H1 (cell line): ENCODE data around the gene SPACDR. TPM values are rescaled to one million over a fixed set of nuclear protein-coding genes. Genes with fewer than 3 reads are reported as not detected.

Source experiments
- HDAC2 ChIP-seq, 2 experiments: fragments of 300-600 bp in 1 of 2; sonication (generic) in 1 of 2; IDR thresholded peaks; 2 replicates each; pipeline ENCODE4 v1.6.1; 2011 to 2012; ENCODE audit warnings: low read depth in 2 of 2, low read length in 2 of 2, mild to moderate bottlenecking in 2 of 2, moderate library complexity in 2 of 2, borderline replicate concordance in 1 of 2, inconsistent platforms in 1 of 2
- polyA plus RNA-seq, 7 experiments: library from polyadenylated mRNA; depleted of rRNA in 3 of 7; stranded (reverse) in 5 of 7; unstranded in 2 of 7; fragments of >200 nt in 5 of 7; fragments of 200-250 nt in 2 of 7; gene quantifications; 1 replicate in 5 of 7; 2 replicates in 1 of 7; 4 replicates in 1 of 7; pipeline versions ENCODE4 v1.2.1 to v1.2.3, GENCODE V29; 2011 to 2013; ENCODE audit warnings: missing spikeins in 2 of 7, mixed read lengths in 2 of 7
- total RNA-seq: library from RNA; stranded (reverse); fragmentation: NEBNext Ultra II Directional; extraction: Animal tissue kit (Norgen Biotek cat#: 25700); gene quantifications from 2 replicates; pipeline ENCODE4 v1.2.1, GENCODE V29; 2021
- TF ChIP-seq, protein P1 (sequence below): fragments of 300-600 bp; sonication (generic); IDR thresholded peaks from 2 replicates; pipeline ENCODE4 v1.7.1; 2012; ENCODE audit warnings: low read length, moderate library complexity, mild to moderate bottlenecking, inconsistent platforms; ENCODE audit not compliant: insufficient replicate concordance

Gene SPACDR
- total and polyA plus RNA-seq, 2 of the 8 experiments (the other 6 are each of a cell fraction or from before 2014, with no cell fraction given): 0.26 TPM; not detected in 1

DNA sequence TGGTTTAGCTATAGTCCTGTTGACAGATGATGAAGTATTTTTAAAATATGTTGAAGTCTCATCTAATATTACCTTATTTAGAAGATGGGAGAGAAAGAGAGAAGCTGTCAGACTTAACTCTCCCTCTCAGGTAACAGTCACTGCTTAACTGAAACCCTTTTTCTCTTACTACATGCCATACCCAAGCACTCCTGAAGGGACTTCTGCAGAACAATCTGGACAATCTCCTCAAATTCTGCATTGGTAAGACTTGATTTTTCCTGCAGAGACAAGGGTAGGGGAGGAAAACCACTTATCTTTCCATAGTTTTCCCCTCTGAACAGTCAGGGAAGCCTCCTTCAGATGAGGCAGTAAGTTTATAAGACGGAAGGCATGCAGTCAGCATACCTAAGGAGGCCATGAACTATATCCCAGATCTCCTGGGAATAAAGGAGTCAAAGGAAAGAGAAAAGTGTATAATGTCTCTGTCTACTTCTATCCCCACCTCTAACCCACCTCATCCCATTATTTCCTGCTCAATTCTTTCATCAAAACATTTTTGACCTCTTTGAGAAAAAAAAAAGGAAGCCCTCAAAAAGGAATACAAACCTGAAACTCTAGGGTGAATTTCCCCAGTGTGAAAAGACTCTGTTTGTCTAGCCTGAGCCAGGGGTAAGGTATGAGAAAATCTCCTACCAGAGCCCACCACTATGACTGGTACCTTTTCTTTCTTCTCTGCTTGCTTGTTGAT is 45.0 kb downstream of the SPACDR start (continued):
- TF ChIP-seq, protein P1, sequence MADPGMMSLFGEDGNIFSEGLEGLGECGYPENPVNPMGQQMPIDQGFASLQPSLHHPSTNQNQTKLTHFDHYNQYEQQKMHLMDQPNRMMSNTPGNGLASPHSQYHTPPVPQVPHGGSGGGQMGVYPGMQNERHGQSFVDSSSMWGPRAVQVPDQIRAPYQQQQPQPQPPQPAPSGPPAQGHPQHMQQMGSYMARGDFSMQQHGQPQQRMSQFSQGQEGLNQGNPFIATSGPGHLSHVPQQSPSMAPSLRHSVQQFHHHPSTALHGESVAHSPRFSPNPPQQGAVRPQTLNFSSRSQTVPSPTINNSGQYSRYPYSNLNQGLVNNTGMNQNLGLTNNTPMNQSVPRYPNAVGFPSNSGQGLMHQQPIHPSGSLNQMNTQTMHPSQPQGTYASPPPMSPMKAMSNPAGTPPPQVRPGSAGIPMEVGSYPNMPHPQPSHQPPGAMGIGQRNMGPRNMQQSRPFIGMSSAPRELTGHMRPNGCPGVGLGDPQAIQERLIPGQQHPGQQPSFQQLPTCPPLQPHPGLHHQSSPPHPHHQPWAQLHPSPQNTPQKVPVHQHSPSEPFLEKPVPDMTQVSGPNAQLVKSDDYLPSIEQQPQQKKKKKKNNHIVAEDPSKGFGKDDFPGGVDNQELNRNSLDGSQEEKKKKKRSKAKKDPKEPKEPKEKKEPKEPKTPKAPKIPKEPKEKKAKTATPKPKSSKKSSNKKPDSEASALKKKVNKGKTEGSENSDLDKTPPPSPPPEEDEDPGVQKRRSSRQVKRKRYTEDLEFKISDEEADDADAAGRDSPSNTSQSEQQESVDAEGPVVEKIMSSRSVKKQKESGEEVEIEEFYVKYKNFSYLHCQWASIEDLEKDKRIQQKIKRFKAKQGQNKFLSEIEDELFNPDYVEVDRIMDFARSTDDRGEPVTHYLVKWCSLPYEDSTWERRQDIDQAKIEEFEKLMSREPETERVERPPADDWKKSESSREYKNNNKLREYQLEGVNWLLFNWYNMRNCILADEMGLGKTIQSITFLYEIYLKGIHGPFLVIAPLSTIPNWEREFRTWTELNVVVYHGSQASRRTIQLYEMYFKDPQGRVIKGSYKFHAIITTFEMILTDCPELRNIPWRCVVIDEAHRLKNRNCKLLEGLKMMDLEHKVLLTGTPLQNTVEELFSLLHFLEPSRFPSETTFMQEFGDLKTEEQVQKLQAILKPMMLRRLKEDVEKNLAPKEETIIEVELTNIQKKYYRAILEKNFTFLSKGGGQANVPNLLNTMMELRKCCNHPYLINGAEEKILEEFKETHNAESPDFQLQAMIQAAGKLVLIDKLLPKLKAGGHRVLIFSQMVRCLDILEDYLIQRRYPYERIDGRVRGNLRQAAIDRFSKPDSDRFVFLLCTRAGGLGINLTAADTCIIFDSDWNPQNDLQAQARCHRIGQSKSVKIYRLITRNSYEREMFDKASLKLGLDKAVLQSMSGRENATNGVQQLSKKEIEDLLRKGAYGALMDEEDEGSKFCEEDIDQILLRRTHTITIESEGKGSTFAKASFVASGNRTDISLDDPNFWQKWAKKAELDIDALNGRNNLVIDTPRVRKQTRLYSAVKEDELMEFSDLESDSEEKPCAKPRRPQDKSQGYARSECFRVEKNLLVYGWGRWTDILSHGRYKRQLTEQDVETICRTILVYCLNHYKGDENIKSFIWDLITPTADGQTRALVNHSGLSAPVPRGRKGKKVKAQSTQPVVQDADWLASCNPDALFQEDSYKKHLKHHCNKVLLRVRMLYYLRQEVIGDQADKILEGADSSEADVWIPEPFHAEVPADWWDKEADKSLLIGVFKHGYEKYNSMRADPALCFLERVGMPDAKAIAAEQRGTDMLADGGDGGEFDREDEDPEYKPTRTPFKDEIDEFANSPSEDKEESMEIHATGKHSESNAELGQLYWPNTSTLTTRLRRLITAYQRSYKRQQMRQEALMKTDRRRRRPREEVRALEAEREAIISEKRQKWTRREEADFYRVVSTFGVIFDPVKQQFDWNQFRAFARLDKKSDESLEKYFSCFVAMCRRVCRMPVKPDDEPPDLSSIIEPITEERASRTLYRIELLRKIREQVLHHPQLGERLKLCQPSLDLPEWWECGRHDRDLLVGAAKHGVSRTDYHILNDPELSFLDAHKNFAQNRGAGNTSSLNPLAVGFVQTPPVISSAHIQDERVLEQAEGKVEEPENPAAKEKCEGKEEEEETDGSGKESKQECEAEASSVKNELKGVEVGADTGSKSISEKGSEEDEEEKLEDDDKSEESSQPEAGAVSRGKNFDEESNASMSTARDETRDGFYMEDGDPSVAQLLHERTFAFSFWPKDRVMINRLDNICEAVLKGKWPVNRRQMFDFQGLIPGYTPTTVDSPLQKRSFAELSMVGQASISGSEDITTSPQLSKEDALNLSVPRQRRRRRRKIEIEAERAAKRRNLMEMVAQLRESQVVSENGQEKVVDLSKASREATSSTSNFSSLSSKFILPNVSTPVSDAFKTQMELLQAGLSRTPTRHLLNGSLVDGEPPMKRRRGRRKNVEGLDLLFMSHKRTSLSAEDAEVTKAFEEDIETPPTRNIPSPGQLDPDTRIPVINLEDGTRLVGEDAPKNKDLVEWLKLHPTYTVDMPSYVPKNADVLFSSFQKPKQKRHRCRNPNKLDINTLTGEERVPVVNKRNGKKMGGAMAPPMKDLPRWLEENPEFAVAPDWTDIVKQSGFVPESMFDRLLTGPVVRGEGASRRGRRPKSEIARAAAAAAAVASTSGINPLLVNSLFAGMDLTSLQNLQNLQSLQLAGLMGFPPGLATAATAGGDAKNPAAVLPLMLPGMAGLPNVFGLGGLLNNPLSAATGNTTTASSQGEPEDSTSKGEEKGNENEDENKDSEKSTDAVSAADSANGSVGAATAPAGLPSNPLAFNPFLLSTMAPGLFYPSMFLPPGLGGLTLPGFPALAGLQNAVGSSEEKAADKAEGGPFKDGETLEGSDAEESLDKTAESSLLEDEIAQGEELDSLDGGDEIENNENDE: no peak
- TF ChIP-seq HDAC2 (IDR thresholded peaks at IDR 0.05; ENCODE audit: borderline replicate concordance in 1 of 2, low read depth in 2 of 2, low read length in 2 of 2): no peak
- TF ChIP-seq, all 59 proteins: peak for 0
